T47D (cell line): ENCODE results near the gene CDC42SE1.
A peak's percentile ranks its signal among the peaks of the same experiment; 100 is the strongest.

Experiments
- DNase-seq, 2 experiments: peaks; one replicate each; pipeline versions ENCODE4 v3.0.0 to v3.0.0-alpha.2; 2011 to 2012; ENCODE audit warnings: low read depth in 1 of 2, low spot score in 1 of 2
- JUND ChIP-seq: IDR thresholded peaks from 2 replicates; pipeline ENCODE4 v1.6.1; 2012; ENCODE audit warnings: low read depth
- in situ Hi-C: cut with HindIII; loops from 2 replicates; pipeline ENCODE4 v1.10.0; 2016; ENCODE audit warnings: low sequenced_read_pairs, low pct_unique_long_range_greater_than_20kb

The CDC42SE1 gene

GRCh38 chr1:151011154-151011850, 48.1 kb downstream of the CDC42SE1 start:
- DNase-seq, result no peak
- in situ Hi-C loops, result no loop called here
- TF ChIP-seq JUND, result no peak

GRCh38 chr1:151010346-151010726, 49.1 kb downstream of the CDC42SE1 start:
- DNase-seq, result no peak
- in situ Hi-C loops, result no loop called here
- TF ChIP-seq JUND, result no peak

GRCh38 chr1:151009674-151010345, 49.6 kb downstream of the CDC42SE1 start:
- TF ChIP-seq JUND, result no peak
- no peak for DNase-seq
- in situ Hi-C loops, result no loop called here

- no peak for TF ChIP-seq JUND
- no peak for DNase-seq
- in situ Hi-C loops, result no loop called here
Observed at GRCh38 chr1:151009206-151009587, 50.2 kb downstream of the CDC42SE1 start.

- peak; percentile 95 to 99 for DNase-seq
- no peak for TF ChIP-seq JUND
- in situ Hi-C loops, result no loop called here
Observed at GRCh38 chr1:151008244-151009205, 50.9 kb downstream of the CDC42SE1 start, which contains the start of gene PRUNE1. Gene PRUNE1 (plus strand): TSS chr1:151008449. CDS start chr1:151008633, 184 bp downstream.

- in situ Hi-C loops, result no loop called here
- no peak for DNase-seq
- TF ChIP-seq JUND, result no peak
Observed at GRCh38 chr1:151007853-151008243, 51.6 kb downstream of the CDC42SE1 start.

GRCh38 chr1:151006327-151007052, 52.9 kb downstream of the CDC42SE1 start, which contains the start of gene MINDY1:
Gene MINDY1 (minus strand): TSS chr1:151006902. CDS start chr1:151002617, 4,285 bp downstream.
- in situ Hi-C loops, result no loop called here
- DNase-seq, result peak; percentile 82 to 94
- no peak for TF ChIP-seq JUND

- no peak for TF ChIP-seq JUND
- peak in 1 of 2 experiments; percentile 43 for DNase-seq
- in situ Hi-C loops, result no loop called here
Observed at GRCh38 chr1:151005729-151006319, 53.6 kb downstream of the CDC42SE1 start.

GRCh38 chr1:151003180-151003579, 56.2 kb downstream of the CDC42SE1 start:
- in situ Hi-C loops, result no loop called here
- no peak for TF ChIP-seq JUND
- no peak for DNase-seq

- DNase-seq, result peak in 1 of 2 experiments; percentile 20
- TF ChIP-seq JUND, result no peak
- in situ Hi-C loops, result no loop called here
Observed at GRCh38 chr1:151002611-151003010, 56.8 kb downstream of the CDC42SE1 start.

- DNase-seq, result no peak
- TF ChIP-seq JUND, result no peak
- in situ Hi-C loops, result no loop called here
Observed at GRCh38 chr1:151002051-151002450, 57.4 kb downstream of the CDC42SE1 start.

GRCh38 chr1:151001602-151002001, 57.8 kb downstream of the CDC42SE1 start:
- no peak for DNase-seq
- in situ Hi-C loops, result no loop called here
- TF ChIP-seq JUND, result no peak
